Smooth muscle cell (in vitro differentiated cells): ENCODE results near the gene SPAG8. TPM values are rescaled to one million over a fixed set of nuclear protein-coding genes. Genes with fewer than 3 reads are reported as not detected.

Experiments used
- DNase-seq: peaks from one replicate; lab custom pipeline; 2025; ENCODE audit not compliant: unreplicated experiment; lab: John Stamatoyannopoulos, UW
- H2AFZ ChIP-seq: fragments of 200-600 bp; sonication (generic); 2 replicates; pipeline ENCODE4 v1.6.0; 2016; ENCODE audit warnings: antibody characterized with exemption, low read depth, mild to moderate bottlenecking
- H3F3A ChIP-seq: fragments of 200-600 bp; sonication (generic); 2 replicates; pipeline ENCODE4 v1.6.0; 2017; ENCODE audit warnings: antibody characterized with exemption, low read depth
- H3K27ac ChIP-seq: fragments of 200-600 bp; sonication (generic); 2 replicates; pipeline ENCODE4 v1.5.1; 2016; ENCODE audit warnings: low read depth, mild to moderate bottlenecking
- H3K27me3 ChIP-seq: fragments of 200-600 bp; sonication (generic); 2 replicates; pipeline ENCODE4 v1.6.1; 2016; ENCODE audit warnings: low read depth, mild to moderate bottlenecking
- H3K36me3 ChIP-seq: fragments of 200-600 bp; sonication (generic); 2 replicates; pipeline ENCODE4 v1.5.1; 2016; ENCODE audit warnings: low read depth
- H3K4me1 ChIP-seq: fragments of 200-600 bp; sonication (generic); 2 replicates; pipeline ENCODE4 v1.5.1; 2016; ENCODE audit warnings: low read depth
- H3K4me2 ChIP-seq: fragments of 200-600 bp; sonication (generic); 2 replicates; pipeline ENCODE4 v1.6.0; 2016; ENCODE audit warnings: mild to moderate bottlenecking
- H3K4me3 ChIP-seq: fragments of 200-600 bp; sonication (generic); 2 replicates; pipeline ENCODE4 v1.5.1; 2016; ENCODE audit warnings: mild to moderate bottlenecking
- H3K79me2 ChIP-seq: fragments of 200-600 bp; sonication (generic); 2 replicates; pipeline ENCODE4 v1.6.0; 2016; ENCODE audit warnings: low read depth, mild to moderate bottlenecking
- H3K9ac ChIP-seq: fragments of 200-600 bp; sonication (generic); 2 replicates; pipeline ENCODE4 v1.6.0; 2016; ENCODE audit warnings: low read depth
- H3K9me3 ChIP-seq: fragments of 200-600 bp; sonication (generic); replicated peaks from 2 replicates; pipeline ENCODE4 v1.5.1; 2016; ENCODE audit warnings: low read depth
- H4K20me1 ChIP-seq: fragments of 200-600 bp; sonication (generic); 2 replicates; pipeline ENCODE4 v1.6.0; 2016; ENCODE audit warnings: low read depth
- CTCF ChIP-seq: fragments of 200-600 bp; sonication (generic); IDR thresholded peaks from 2 replicates; pipeline ENCODE4 v1.5.1; 2017; ENCODE audit warnings: borderline replicate concordance, mild to moderate bottlenecking, antibody characterized with exemption; ENCODE audit not compliant: insufficient read depth, poor library complexity, severe bottlenecking
- WGBS: methylation state at CpG from one replicate; pipeline ENCODE4 v1.1.7; 2016; ENCODE audit warnings: low lambda C conversion rate; 5-methylcytosine and 5-hydroxymethylcytosine counted together
- polyA plus RNA-seq: library from polyadenylated mRNA; unstranded; fragments of >200 nt; fragmentation: Nextera tagmentation; extraction: Ambion mirVana; gene quantifications from 2 replicates; pipeline ENCODE4 v1.2.1, GENCODE V29; 2016
- total RNA-seq: library from RNA; depleted of rRNA; stranded (reverse); fragments of >200 nt; gene quantifications from 2 replicates; pipeline ENCODE4 v1.2.3, GENCODE V29; 2014

Gene SPAG8
- total and polyA plus RNA-seq, 2 experiments from 2014 or later, result 1.2 TPM; not detected in 1

- Histone ChIP-seq H3K27ac (no peak overlapping the region), H3K4me1 (peaks cover 8% of the 10 kb centered on the region), H3K9me3 (no peaks in the 10 kb centered on the region), H3K79me2 (no peaks in the 10 kb centered on the region), H3K9ac (no peak overlapping the region), H3F3A (peaks cover 10% of the 10 kb centered on the region), H3K4me2 (no peak overlapping the region), H3K4me3 (no peak overlapping the region), H3K27me3 (no peaks in the 10 kb centered on the region), H3K36me3 (no peaks in the 10 kb centered on the region), H2AFZ (no peak overlapping the region), H4K20me1 (no peaks in the 10 kb centered on the region)
- TF ChIP-seq CTCF, result no peak
- WGBS, result 96% methylated on average over 15 of the region's 15 CpGs
- no peak for DNase-seq
These were observed 29.0 kb upstream of the SPAG8 start for GRCh38 chr9:35840881-35841644.

DNA sequence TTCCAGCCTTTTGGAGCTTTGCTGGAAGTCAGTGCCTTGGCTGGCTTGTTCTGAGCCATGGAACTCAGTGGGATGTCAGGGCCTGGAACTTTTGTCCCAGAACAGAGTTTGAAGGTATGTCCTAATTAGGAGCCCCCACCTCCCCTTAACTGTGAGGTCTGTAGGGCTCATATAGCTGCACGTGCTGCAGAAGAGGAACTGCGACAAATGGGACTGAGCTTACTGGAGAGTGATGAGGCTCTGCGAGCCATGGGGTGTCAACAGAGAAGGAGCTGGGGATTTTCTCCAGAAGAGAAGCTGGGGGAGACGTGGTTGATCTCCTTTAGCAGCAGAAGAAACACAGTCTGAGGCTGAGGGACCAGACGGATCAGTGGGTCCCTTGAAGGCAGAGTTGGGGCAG is 27.9 kb upstream of the SPAG8 start:
- 96% methylated on average over 5 of the region's 5 CpGs for WGBS
- no peaks in the 10 kb centered on the region for H4K20me1 ChIP-seq
- no peak overlapping the region for H3K27ac ChIP-seq
- H3K9ac ChIP-seq, result no peak overlapping the region
- H3K4me3 ChIP-seq, result no peak overlapping the region
- no peak for DNase-seq
- no peak overlapping the region for H3K4me2 ChIP-seq
- H3K79me2 ChIP-seq, result no peaks in the 10 kb centered on the region
- H2AFZ ChIP-seq, result no peak overlapping the region
- H3K27me3 ChIP-seq, result no peaks in the 10 kb centered on the region
- no peaks in the 10 kb centered on the region for H3K36me3 ChIP-seq
- no peaks in the 10 kb centered on the region for H3K4me1 ChIP-seq
- TF ChIP-seq CTCF, result no peak
- H3K9me3 ChIP-seq, result no peaks in the 10 kb centered on the region
- peaks cover 5% of the 10 kb centered on the region for H3F3A ChIP-seq

DNA sequence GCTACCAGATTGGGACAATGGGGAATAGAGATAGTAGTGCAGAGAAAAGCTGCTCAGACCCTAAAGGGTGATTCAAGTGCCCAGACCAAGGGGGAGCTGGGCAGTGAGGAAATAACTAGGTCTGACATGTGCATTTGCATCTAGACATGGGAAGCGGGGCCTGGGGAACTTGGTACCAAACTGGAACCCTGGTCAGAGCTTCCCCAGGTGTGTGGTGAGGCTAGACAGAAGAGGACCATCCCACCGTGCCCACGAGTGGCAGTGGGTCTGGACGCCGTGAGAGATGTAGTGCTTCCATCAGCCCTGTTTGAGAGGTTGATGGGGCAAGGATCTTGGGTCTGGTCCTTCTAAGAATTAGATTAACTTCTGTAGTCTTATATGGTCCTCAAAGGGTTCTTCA is 24.5 kb upstream of the SPAG8 start:
- DNase-seq, result no peak
- Histone ChIP-seq H3F3A (no peaks in the 10 kb centered on the region), H3K27ac (no peak overlapping the region), H3K36me3 (no peaks in the 10 kb centered on the region), H3K4me1 (no peaks in the 10 kb centered on the region), H3K27me3 (no peaks in the 10 kb centered on the region), H4K20me1 (no peaks in the 10 kb centered on the region), H3K4me2 (no peak overlapping the region), H3K79me2 (no peaks in the 10 kb centered on the region), H3K4me3 (no peak overlapping the region), H2AFZ (no peak overlapping the region), H3K9me3 (no peaks in the 10 kb centered on the region), H3K9ac (no peak overlapping the region)
- TF ChIP-seq CTCF, result no peak
- WGBS, result 96% methylated on average over 5 of the region's 5 CpGs

- Histone ChIP-seq H4K20me1 (no peaks in the 10 kb centered on the region), H3K27ac (no peak overlapping the region), H3K79me2 (no peaks in the 10 kb centered on the region), H3K9ac (no peak overlapping the region), H3K4me1 (no peaks in the 10 kb centered on the region), H3K4me2 (no peak overlapping the region), H3K4me3 (no peak overlapping the region), H3K9me3 (no peaks in the 10 kb centered on the region), H3F3A (no peaks in the 10 kb centered on the region), H3K27me3 (no peaks in the 10 kb centered on the region), H2AFZ (no peak overlapping the region), H3K36me3 (no peaks in the 10 kb centered on the region)
- no peak for TF ChIP-seq CTCF
- DNase-seq, result no peak
- 83% methylated on average over 2 of the region's 2 CpGs for WGBS
These were observed 23.7 kb upstream of the SPAG8 start for GRCh38 chr9:35835766-35836165.
